DMS153 treated with DMSO at 0.1 percent for 48 hours (cell line): ENCODE data around the gene ZGLP1.
"Not testable (repeated sequence)": the region's sequence is repeated elsewhere in the genome, so short reads cannot be mapped to it uniquely, and the experiment has no call there.

ENCODE experiments used
- DNase-seq: peaks from one replicate; lab custom pipeline; 2025; ENCODE audit not compliant: unreplicated experiment; lab: John Stamatoyannopoulos, UW

The ZGLP1 gene

GRCh38 chr19:10295305-10295846 lies 14.2 kb downstream of the ZGLP1 start:
- no peak for DNase-seq

GRCh38 chr19:10294368-10294697 lies 15.3 kb downstream of the ZGLP1 start:
- no peak for DNase-seq

GRCh38 chr19:10293637-10294367 lies 15.8 kb downstream of the ZGLP1 start:
- DNase-seq: no peak

- no peak for DNase-seq
Measured at GRCh38 chr19:10292789-10293636, 16.6 kb downstream of the ZGLP1 start.

DNA sequence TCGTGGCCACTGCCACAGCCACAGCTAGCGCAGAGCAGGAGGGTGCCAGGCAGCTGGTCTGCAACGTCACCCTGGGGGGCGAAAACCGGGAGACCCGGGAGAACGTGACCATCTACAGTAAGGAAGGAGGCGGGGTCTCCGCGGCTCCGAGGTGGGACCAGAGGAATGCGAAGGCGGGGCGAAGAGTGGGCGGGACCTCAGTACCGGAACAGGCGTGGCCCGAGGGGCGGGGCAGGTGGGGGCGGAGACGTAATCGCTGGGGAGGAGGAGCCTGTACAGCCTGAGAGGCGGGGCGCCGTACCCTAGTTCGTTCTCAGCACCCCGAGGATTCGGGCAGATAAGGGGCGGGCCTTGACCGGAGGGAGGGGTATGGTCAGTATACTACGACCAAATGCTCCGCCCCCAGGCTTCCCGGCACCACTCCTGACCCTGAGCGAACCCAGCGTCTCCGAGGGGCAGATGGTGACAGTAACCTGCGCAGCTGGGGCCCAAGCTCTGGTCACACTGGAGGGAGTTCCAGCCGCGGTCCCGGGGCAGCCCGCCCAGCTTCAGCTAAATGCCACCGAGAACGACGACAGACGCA lies 17.3 kb downstream of the ZGLP1 start:
- DNase-seq: peak; percentile 61

DNA sequence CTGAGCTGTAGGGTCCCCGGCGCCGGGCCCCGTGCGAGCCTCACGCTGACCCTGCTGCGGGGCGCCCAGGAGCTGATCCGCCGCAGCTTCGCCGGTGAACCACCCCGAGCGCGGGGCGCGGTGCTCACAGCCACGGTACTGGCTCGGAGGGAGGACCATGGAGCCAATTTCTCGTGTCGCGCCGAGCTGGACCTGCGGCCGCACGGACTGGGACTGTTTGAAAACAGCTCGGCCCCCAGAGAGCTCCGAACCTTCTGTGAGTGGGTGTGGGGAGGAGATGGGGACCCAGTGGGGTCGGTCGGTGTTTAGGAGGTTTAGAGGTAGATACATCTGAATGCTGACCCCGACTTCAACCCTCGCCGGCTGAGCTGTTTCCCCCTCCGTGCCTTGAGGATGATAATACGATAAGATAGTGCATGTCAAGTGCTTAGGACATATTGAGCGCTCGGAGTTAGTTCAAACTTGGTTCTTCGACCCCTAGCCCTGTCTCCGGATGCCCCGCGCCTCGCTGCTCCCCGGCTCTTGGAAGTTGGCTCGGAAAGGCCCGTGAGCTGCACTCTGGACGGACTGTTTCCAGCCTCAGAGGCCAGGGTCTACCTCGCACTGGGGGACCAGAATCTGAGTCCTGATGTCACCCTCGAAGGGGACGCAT lies 17.9 kb downstream of the ZGLP1 start:
- DNase-seq: no peak

DNA sequence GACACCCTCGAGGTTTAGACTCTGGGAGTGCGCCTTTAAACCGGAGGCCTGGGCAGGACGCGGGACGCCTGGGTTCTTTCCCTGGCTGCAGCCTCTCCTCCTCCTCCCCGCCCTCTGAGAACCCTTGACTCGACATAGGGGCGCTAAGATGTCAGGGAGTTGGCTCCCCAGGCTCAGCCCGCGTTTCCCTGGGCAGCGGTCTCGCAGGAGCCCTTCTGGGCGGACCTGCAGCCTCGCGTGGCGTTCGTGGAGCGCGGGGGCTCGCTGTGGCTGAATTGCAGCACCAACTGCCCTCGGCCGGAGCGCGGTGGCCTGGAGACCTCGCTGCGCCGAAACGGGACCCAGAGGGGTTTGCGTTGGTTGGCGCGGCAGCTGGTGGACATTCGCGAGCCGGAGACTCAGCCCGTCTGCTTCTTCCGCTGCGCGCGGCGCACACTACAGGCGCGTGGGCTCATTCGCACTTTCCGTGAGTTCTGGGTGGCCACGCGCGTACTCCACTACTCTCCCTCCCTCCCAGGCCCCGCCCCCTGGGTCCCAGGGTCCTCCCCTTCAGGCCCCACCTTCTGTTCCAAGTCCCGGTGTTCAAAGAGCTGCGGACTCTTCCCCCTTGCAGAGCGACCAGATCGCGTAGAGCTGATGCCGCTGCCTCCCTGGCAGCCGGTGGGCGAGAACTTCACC lies 18.6 kb downstream of the ZGLP1 start:
- no peak for DNase-seq

GRCh38 chr19:10290357-10290875 lies 19.2 kb downstream of the ZGLP1 start:
- DNase-seq: no peak

DNA sequence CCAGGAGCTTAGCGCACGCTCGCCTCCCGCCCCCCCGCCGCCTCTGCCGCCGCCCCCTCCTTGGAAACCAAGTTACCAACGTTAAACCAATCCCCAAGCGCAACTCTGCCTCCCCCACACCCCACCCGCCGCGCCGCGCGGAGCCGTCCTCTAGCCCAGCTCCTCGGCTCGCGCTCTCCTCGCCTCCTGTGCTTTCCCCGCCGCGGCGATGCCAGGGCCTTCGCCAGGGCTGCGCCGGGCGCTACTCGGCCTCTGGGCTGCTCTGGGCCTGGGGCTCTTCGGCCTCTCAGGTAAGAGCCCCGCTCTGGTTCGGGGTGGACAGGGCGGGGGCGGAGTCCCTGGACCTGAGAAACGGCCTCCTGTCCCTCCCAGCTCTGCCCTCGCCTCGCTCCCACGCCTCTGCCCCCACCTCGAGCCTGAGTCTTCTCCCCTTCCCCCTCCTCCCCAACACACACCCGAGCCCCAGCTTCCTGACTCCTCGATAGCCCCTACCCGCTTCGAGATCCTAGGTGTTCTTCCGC lies 19.7 kb downstream of the ZGLP1 start, which contains the start of gene ICAM5:
TSS of gene ICAM5 (plus strand) at position 117 of the 521 bp plus-strand sequence. CDS start at position 209, 92 bp downstream.
- DNase-seq: no peak

GRCh38 chr19:10289167-10289835 lies 20.3 kb downstream of the ZGLP1 start:
- no peak for DNase-seq

DNA sequence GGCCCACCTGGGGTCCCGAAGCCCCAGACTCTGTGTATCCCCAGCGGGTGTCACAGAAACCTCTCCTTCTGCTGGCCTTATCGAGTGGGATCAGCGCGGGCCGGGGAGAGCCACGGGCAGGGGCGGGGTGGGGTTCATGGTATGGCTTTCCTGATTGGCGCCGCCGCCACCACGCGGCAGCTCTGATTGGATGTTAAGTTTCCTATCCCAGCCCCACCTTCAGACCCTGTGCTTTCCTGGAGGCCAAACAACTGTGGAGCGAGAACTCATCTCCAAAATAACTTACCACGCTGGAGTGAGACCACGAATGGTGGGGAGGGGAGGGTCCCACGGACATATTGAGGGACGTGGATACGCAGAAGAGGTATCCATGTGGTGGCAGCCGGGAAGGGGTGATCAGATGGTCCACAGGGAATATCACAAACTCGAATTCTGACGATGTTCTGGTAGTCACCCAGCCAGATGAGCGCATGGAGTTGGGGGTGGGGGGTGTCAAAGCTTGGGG lies 20.9 kb downstream of the ZGLP1 start:
- DNase-seq: peak; percentile 19

- no peak for DNase-seq
Measured at GRCh38 chr19:10286803-10287737, 22.5 kb downstream of the ZGLP1 start, which contains the start of gene ICAM4. TSS of gene ICAM4 (plus strand) at chr19:10286955. CDS start at chr19:10287013, 58 bp downstream.

GRCh38 chr19:10285393-10285792 lies 24.2 kb downstream of the ZGLP1 start:
- no peak for DNase-seq

DNA sequence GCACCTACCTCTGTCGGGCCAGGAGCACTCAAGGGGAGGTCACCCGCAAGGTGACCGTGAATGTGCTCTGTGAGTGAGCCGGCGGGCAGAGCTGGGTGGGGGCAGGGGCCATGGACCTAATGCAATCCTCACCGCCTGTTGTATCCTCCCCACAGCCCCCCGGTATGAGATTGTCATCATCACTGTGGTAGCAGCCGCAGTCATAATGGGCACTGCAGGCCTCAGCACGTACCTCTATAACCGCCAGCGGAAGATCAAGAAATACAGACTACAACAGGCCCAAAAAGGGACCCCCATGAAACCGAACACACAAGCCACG lies 24.7 kb downstream of the ZGLP1 start:
- no peak for DNase-seq

GRCh38 chr19:10284065-10284959 lies 25.3 kb downstream of the ZGLP1 start:
- DNase-seq: no peak

DNA sequence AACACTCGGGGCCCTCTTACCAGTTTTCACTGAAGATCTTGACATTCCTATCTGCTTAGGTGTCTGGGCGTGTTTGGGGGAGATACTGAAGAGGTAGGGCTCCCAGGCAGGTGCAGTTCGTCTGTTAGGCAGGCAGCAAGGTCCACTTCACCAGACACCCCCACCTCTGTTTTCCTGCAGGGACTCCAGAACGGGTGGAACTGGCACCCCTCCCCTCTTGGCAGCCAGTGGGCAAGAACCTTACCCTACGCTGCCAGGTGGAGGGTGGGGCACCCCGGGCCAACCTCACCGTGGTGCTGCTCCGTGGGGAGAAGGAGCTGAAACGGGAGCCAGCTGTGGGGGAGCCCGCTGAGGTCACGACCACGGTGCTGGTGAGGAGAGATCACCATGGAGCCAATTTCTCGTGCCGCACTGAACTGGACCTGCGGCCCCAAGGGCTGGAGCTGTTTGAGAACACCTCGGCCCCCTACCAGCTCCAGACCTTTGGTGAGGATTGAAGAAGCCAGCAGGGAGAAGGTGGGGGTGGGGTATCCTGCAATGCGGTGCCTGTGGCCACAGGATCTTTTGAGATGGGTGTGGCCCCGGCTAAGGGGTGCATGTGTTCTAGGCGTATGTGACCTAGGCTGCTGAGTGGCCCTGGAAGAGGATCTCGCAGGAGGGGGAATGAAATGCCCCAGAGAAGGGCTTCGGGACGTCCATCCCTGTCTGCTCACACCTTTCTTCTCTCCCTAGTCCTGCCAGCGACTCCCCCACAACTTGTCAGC lies 26.1 kb downstream of the ZGLP1 start:
- no peak for DNase-seq

- DNase-seq: not testable (repeated sequence)
Measured at GRCh38 chr19:10282043-10282442, 27.6 kb downstream of the ZGLP1 start.
